C4-2B (cell line): ENCODE results near the gene TRIM77.
A peak's percentile ranks its signal among the peaks of the same experiment; 100 is the strongest.
"Not testable (repeated sequence)": the region's sequence is repeated elsewhere in the genome, so short reads cannot be mapped to it uniquely, and the experiment has no call there.

ENCODE experiments used
- ZFX ChIP-seq: fragments of 450-650 bp; IDR thresholded peaks from 2 replicates; pipeline ENCODE4 v1.6.1; 2017
- TF ChIP-seq, protein P1 (sequence below): fragments of 450-650 bp; conservative IDR thresholded peaks from 2 replicates; pipeline ENCODE4 v1.5.1; 2017; ENCODE audit warnings: mild to moderate bottlenecking

DNA sequence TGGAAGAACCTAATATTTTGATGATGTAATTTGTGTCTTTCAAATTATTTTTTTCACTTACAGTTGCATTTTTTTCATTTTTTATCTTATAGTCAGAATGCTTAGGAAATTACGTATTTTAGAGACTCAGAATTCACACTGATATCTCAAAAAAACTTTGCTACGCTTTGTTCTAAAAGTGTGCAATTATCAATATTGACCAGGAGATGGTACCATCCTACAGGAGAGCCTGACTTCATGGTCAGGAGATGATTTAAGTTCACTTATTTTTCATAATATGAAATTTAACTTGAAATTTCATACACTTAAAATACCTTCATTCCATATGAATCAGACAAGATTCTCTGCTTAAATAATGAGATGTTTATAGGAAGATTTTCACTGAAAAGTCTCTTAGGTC, 34.7 kb upstream of the TRIM77 start:
- TF ChIP-seq, protein P1, sequence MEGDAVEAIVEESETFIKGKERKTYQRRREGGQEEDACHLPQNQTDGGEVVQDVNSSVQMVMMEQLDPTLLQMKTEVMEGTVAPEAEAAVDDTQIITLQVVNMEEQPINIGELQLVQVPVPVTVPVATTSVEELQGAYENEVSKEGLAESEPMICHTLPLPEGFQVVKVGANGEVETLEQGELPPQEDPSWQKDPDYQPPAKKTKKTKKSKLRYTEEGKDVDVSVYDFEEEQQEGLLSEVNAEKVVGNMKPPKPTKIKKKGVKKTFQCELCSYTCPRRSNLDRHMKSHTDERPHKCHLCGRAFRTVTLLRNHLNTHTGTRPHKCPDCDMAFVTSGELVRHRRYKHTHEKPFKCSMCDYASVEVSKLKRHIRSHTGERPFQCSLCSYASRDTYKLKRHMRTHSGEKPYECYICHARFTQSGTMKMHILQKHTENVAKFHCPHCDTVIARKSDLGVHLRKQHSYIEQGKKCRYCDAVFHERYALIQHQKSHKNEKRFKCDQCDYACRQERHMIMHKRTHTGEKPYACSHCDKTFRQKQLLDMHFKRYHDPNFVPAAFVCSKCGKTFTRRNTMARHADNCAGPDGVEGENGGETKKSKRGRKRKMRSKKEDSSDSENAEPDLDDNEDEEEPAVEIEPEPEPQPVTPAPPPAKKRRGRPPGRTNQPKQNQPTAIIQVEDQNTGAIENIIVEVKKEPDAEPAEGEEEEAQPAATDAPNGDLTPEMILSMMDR, result peak; percentile 78
- TF ChIP-seq ZFX, result not testable (repeated sequence)
